HepG2 (cell line): ENCODE data around the gene NUDT6. TPM values are rescaled to one million over a fixed set of nuclear protein-coding genes. Genes with fewer than 3 reads are reported as not detected.
A peak's percentile ranks its signal among the peaks of the same experiment; 100 is the strongest.

Experiments
- ATAC-seq: fragments of 200-7000 bp; cut with Tn5 transposase; 3 replicates; pipeline ENCODE4 v1.9.1; 2020; ENCODE audit warnings: mild to moderate bottlenecking, moderate library complexity
- BruUV-seq: library from RNA; stranded (reverse); fragments of 400-500 nt; replicated peaks from 2 replicates; lab custom pipeline; 2021; lab: Mats Ljungman, UMichigan
- CTCF ChIA-PET: fragments of 300-600 bp; formaldehyde crosslinking; extraction: SDS; loops from one replicate; lab custom pipeline; 2021; ENCODE audit warnings: low total read pairs, inconsistent platforms, low intra/inter-chr PET ratio; lab: Yijun Ruan, JAX
- POLR2A ChIA-PET: fragments of 350-600 bp; sonication (Branson Sonifier 250); formaldehyde crosslinking; loops from one replicate; lab custom pipeline; 2020; ENCODE audit warnings: antibody characterized with exemption, inconsistent platforms; lab: Yijun Ruan, JAX
- DNase-seq: peaks from one replicate; pipeline ENCODE4 v3.0.0-alpha.2; 2015; ENCODE audit warnings: low spot score
- FAIRE-seq: peaks from 3 replicates; lab custom pipeline; 2011; peaks lifted over from hg19 to GRCh38; lab: Jason Lieb, UNC
- H2AFZ ChIP-seq: one replicate; pipeline ENCODE4 v1.6.1; 2011; ENCODE audit warnings: low read length, inconsistent platforms
- H3K27ac ChIP-seq: fragments of 300-600 bp; 3 replicates; pipeline ENCODE4 v1.8.0; 2011; ENCODE audit warnings: mixed run types, mild to moderate bottlenecking, mixed read lengths, low read length, inconsistent platforms; ENCODE audit not compliant: insufficient read depth; ENCODE audit errors: extremely low read length
- H3K27me3 ChIP-seq, 2 experiments: fragments of 200-600 bp in 1 of 2; 2 replicates in 1 of 2; 3 replicates in 1 of 2; pipeline versions ENCODE4 v1.6.0 to v1.8.0; 2011; ENCODE audit warnings: low read length in 2 of 2, mild to moderate bottlenecking in 2 of 2, moderate library complexity in 2 of 2, inconsistent platforms in 1 of 2; ENCODE audit not compliant: insufficient read depth in 2 of 2, control insufficient read depth in 1 of 2
- H3K36me3 ChIP-seq, 2 experiments: fragments of 200-600 bp in 1 of 2; replicated peaks in 1 of 2; 2 replicates in 1 of 2; 3 replicates in 1 of 2; pipeline versions ENCODE4 v1.5.1 to v1.8.0; 2011; ENCODE audit warnings: low read length in 2 of 2, inconsistent platforms in 1 of 2; ENCODE audit not compliant: insufficient read depth in 2 of 2, control insufficient read depth in 1 of 2
- H3K4me1 ChIP-seq: 2 replicates; pipeline ENCODE4 v1.5.1; 2012; ENCODE audit warnings: low read length, inconsistent platforms; ENCODE audit not compliant: insufficient read depth
- H3K4me2 ChIP-seq: 2 replicates; pipeline ENCODE4 v1.6.0; 2011; ENCODE audit warnings: low read depth, low read length, inconsistent platforms
- H3K4me3 ChIP-seq, 3 experiments: fragments of 200-600 bp in 1 of 3; sonication (generic), shearing (Covaris generic) in 1 of 3; replicated peaks in 1 of 3; 2 replicates each; pipeline ENCODE4 v1.5.1; 2011 to 2016; ENCODE audit warnings: low read length in 3 of 3, inconsistent platforms in 2 of 3, low read depth in 2 of 3, mild to moderate bottlenecking in 2 of 3, control low read depth in 1 of 3, mixed read lengths in 1 of 3; ENCODE audit not compliant: insufficient read depth in 1 of 3
- H3K79me2 ChIP-seq: one replicate; pipeline ENCODE4 v1.6.1; 2011; ENCODE audit warnings: low read length, inconsistent platforms; ENCODE audit not compliant: insufficient read depth
- H3K9ac ChIP-seq: 2 replicates; pipeline ENCODE4 v1.6.0; 2011; ENCODE audit warnings: mild to moderate bottlenecking, low read depth, low read length, inconsistent platforms; ENCODE audit not compliant: insufficient read depth
- H3K9me3 ChIP-seq: 2 replicates; pipeline ENCODE4 v1.5.1; 2012; ENCODE audit warnings: mild to moderate bottlenecking, low read length
- H4K20me1 ChIP-seq: 2 replicates; pipeline ENCODE4 v1.6.0; 2011; ENCODE audit warnings: inconsistent platforms, mild to moderate bottlenecking, low read length, moderate library complexity; ENCODE audit not compliant: insufficient read depth
- ASH2L ChIP-seq: fragments of 300-600, 200-600 bp; sonication (generic); IDR thresholded peaks from 2 replicates; pipeline ENCODE4 v1.7.0; 2017; ENCODE audit warnings: low read depth, mild to moderate bottlenecking, moderate library complexity, mixed read lengths, low read length; ENCODE audit not compliant: insufficient read length
- DNMT1 ChIP-seq: sonication (generic); formaldehyde crosslinking; IDR thresholded peaks from 2 replicates; pipeline ENCODE4 v1.5.1; 2020; ENCODE audit warnings: mild to moderate bottlenecking, missing genetic modification reagents
- DZIP1 ChIP-seq: sonication (generic); formaldehyde crosslinking; IDR thresholded peaks from 2 replicates; pipeline ENCODE4 v1.5.0; 2020; ENCODE audit warnings: mild to moderate bottlenecking, missing genetic modification reagents
- ELF1 ChIP-seq: sonication (generic); formaldehyde crosslinking; IDR thresholded peaks from 2 replicates; pipeline ENCODE4 v1.4.0; 2020; ENCODE audit warnings: missing genetic modification reagents
- KAT8 ChIP-seq: IDR thresholded peaks from 2 replicates; pipeline ENCODE4 v1.6.1; 2016; ENCODE audit warnings: missing genetic modification reagents, missing compliant biosample characterization
- RFXAP ChIP-seq: sonication (generic); formaldehyde crosslinking; IDR thresholded peaks from 2 replicates; pipeline ENCODE4 v1.4.0; 2020; ENCODE audit warnings: missing genetic modification reagents, borderline replicate concordance
- SALL1 ChIP-seq: sonication (generic); formaldehyde crosslinking; IDR thresholded peaks from 2 replicates; pipeline ENCODE4 v1.8.0; 2022; ENCODE audit warnings: mild to moderate bottlenecking, missing genetic modification reagents
- SOX6 ChIP-seq, 2 experiments: fragments of 450-650 bp in 1 of 2; sonication (generic) in 1 of 2; formaldehyde crosslinking in 1 of 2; IDR thresholded peaks; 2 replicates each; pipeline versions ENCODE4 v1.4.0 to v1.6.1; 2017 to 2020; ENCODE audit warnings: antibody characterized with exemption in 1 of 2, mild to moderate bottlenecking in 1 of 2, missing genetic modification reagents in 1 of 2
- TFDP1 ChIP-seq: IDR thresholded peaks from 2 replicates; pipeline ENCODE4 v1.6.1; 2016; ENCODE audit warnings: missing compliant biosample characterization, missing genetic modification reagents, borderline replicate concordance
- ZBTB38 ChIP-seq: sonication (generic); formaldehyde crosslinking; IDR thresholded peaks from 2 replicates; pipeline ENCODE4 v1.5.1; 2020; ENCODE audit warnings: mild to moderate bottlenecking, missing genetic modification reagents
- ZBTB7B ChIP-seq: sonication (generic); formaldehyde crosslinking; IDR thresholded peaks from 2 replicates; pipeline ENCODE4 v1.4.0; 2020; ENCODE audit warnings: missing genetic modification reagents
- ZNF296 ChIP-seq: sonication (generic); formaldehyde crosslinking; conservative IDR thresholded peaks from 2 replicates; pipeline ENCODE4 v1.5.0; 2020; ENCODE audit warnings: mild to moderate bottlenecking, missing genetic modification reagents
- ZNF746 ChIP-seq: sonication (generic); formaldehyde crosslinking; IDR thresholded peaks from 2 replicates; pipeline ENCODE4 v1.8.0; 2022; ENCODE audit warnings: mild to moderate bottlenecking, missing genetic modification reagents
- ZNF761 ChIP-seq: sonication (generic); formaldehyde crosslinking; conservative IDR thresholded peaks from 2 replicates; pipeline ENCODE4 v1.4.0; 2020; ENCODE audit warnings: mild to moderate bottlenecking, missing genetic modification reagents
- ZNF777 ChIP-seq: sonication (generic); formaldehyde crosslinking; IDR thresholded peaks from 2 replicates; pipeline ENCODE4 v1.4.0; 2020; ENCODE audit warnings: missing genetic modification reagents
- WGBS: methylation state at CpG from one replicate; pipeline ENCODE4 v1.1.6; 2017; ENCODE audit warnings: low lambda C conversion rate; 5-methylcytosine and 5-hydroxymethylcytosine counted together
- in situ Hi-C: cut with HindIII; loops from 2 replicates; pipeline ENCODE4 v1.10.0; 2017; ENCODE audit warnings: low pct_unique_long_range_greater_than_20kb; ENCODE audit not compliant: extremely low pct_ligation_motif_present
- intact Hi-C: fragments of 100-400 bp; cut with micrococcal nuclease; formaldehyde crosslinking; loops from one replicate; pipeline ENCODE4 v1.10.0; 2022; ENCODE audit not compliant: unreplicated experiment
- polyA plus RNA-seq, 8 experiments: library from polyadenylated mRNA; depleted of rRNA in 3 of 8; stranded (reverse) in 7 of 8; unstranded in 1 of 8; fragments of >200 nt; fragmentation: Illumina TruSeq in 4 of 8; extraction: Trizol in 4 of 8; gene quantifications; 2 replicates each; pipeline versions ENCODE4 v1.2.1 to v1.2.3, GENCODE V29; 2011 to 2016; ENCODE audit warnings: low read depth in 4 of 8, missing spikeins in 1 of 8, mixed read lengths in 1 of 8; ENCODE audit not compliant: insufficient read depth in 1 of 8
- total RNA-seq, 5 experiments: library from RNA; depleted of rRNA; stranded (reverse); fragments of >200 nt; fragmentation: Illumina TruSeq; extraction: Trizol; gene quantifications; 2 replicates each; pipeline ENCODE4 v1.2.3, GENCODE V29; 2016; ENCODE audit warnings: low read depth in 1 of 5
- TF ChIP-seq, protein P1 (sequence below): IDR thresholded peaks from 2 replicates; pipeline ENCODE4 v1.6.1; 2018; ENCODE audit warnings: missing genetic modification reagents, mild to moderate bottlenecking, missing compliant biosample characterization
- TF ChIP-seq, protein P2 (sequence below): sonication (generic); formaldehyde crosslinking; IDR thresholded peaks from 2 replicates; pipeline ENCODE4 v1.4.0; 2020; ENCODE audit warnings: missing genetic modification reagents

Gene NUDT6
- total and polyA plus RNA-seq, 2 of the 13 experiments (the other 11 are each of a cell fraction or from before 2014, with no cell fraction given) = 4.8 to 8.3 TPM

GRCh38 chr4:122922877-122923511, 597 bp upstream of the NUDT6 start:
- in situ Hi-C loops = loop anchor here (5.0 kb wide), 1 partner anchor 166 kb away; no protein-coding TSS in a partner anchor
- TF ChIP-seq, protein P1, sequence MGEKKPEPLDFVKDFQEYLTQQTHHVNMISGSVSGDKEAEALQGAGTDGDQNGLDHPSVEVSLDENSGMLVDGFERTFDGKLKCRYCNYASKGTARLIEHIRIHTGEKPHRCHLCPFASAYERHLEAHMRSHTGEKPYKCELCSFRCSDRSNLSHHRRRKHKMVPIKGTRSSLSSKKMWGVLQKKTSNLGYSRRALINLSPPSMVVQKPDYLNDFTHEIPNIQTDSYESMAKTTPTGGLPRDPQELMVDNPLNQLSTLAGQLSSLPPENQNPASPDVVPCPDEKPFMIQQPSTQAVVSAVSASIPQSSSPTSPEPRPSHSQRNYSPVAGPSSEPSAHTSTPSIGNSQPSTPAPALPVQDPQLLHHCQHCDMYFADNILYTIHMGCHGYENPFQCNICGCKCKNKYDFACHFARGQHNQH (CRISPR knock-in tag) = no peak
- TF ChIP-seq, protein P2, sequence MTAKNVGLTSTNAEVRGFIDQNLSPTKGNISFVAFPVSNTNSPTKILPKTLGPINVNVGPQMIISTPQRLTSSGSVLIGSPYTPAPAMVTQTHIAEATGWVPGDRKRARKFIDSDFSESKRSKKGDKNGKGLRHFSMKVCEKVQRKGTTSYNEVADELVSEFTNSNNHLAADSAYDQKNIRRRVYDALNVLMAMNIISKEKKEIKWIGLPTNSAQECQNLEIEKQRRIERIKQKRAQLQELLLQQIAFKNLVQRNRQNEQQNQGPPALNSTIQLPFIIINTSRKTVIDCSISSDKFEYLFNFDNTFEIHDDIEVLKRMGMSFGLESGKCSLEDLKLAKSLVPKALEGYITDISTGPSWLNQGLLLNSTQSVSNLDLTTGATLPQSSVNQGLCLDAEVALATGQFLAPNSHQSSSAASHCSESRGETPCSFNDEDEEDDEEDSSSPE (CRISPR knock-in tag) = peak; percentile 90
- TF ChIP-seq SOX6 (IDR thresholded peaks at IDR 0.05) (no peak), SOX6 (CRISPR knock-in tag; IDR thresholded peaks at IDR 0.05) (0 out of 2 replicates have a peak, but pooled peaks have one; percentile 22), ZNF777 (CRISPR knock-in tag) (0 out of 2 replicates have a peak, but pooled peaks have one; percentile 12), SALL1 (CRISPR knock-in tag) (peak; percentile 51), ASH2L (peak; percentile 79), ZNF761 (CRISPR knock-in tag) (peak; percentile 10; the same call in 1 of the 2 replicates), ZNF296 (CRISPR knock-in tag) (no peak), ZNF746 (CRISPR knock-in tag) (no peak; the same call in 1 of the 2 replicates), KAT8 (peak; percentile 88), ZBTB38 (no peak), DZIP1 (CRISPR knock-in tag) (0 out of 2 replicates have a peak, but pooled peaks have one; percentile 17), RFXAP (0 out of 2 replicates have a peak, but pooled peaks have one; percentile 3), TFDP1 (peak; percentile 91), ZBTB7B (0 out of 2 replicates have a peak, but pooled peaks have one; percentile 52), DNMT1 (no peak), ELF1 (CRISPR knock-in tag) (peak; percentile 32; the same call in 1 of the 2 replicates)

More at GRCh38 chr4:122922877-122923511, 597 bp upstream of the NUDT6 start:
- peak overlapping the region; percentile 97 for H2AFZ ChIP-seq
- H3K4me2 ChIP-seq = peak overlapping the region; percentile 78
- no peaks in the 10 kb centered on the region for H4K20me1 ChIP-seq
- peak overlapping the region; percentile 73 for H3K9ac ChIP-seq
- no TSS peak for BruUV-seq
- ATAC-seq (peak; percentile 97), FAIRE-seq (peak; percentile 66), DNase-seq (peak; percentile 75)
- intact Hi-C loops = loop anchor here (2.0 to 10.0 kb wide), 5 partner anchors 174 to 1342 kb away; partner anchors contain the start of genes BBS12 and CCNA2
- no peaks in the 10 kb centered on the region; a peak in 1 of 5 replicates for H3K36me3 ChIP-seq
- ChIA-PET CTCF (no interaction called here), POLR2A (interaction anchor here (1.1 to 1.8 kb wide), 6 partner anchors 8 to 633 kb away, joined by 3 to 7 read pairs (median 4); partner anchors contain the start of gene BBS12)
- under 1% methylated on average over 32 of the region's 34 CpGs for WGBS
- peaks cover 40% of the 10 kb centered on the region for H3K79me2 ChIP-seq
- no peaks in the 10 kb centered on the region; a peak in 1 of 5 replicates for H3K27me3 ChIP-seq
- no peaks in the 10 kb centered on the region for H3K9me3 ChIP-seq
- H3K27ac ChIP-seq = peak overlapping the region; percentile 89
- peak overlapping the region; percentile 89 to 95 (median 92) for H3K4me3 ChIP-seq
- peaks cover 42% of the 10 kb centered on the region for H3K4me1 ChIP-seq
